22Rv1 (cell line): ENCODE data around the gene ATG7.

Experiments used
- CTCF ChIP-seq: fragments of 450-650 bp; IDR thresholded peaks from 2 replicates; pipeline ENCODE4 v1.5.1; 2017; ENCODE audit warnings: mild to moderate bottlenecking
- ZFX ChIP-seq: fragments of 450-650 bp; IDR thresholded peaks from 2 replicates; pipeline ENCODE4 v1.6.1; 2017; ENCODE audit warnings: antibody characterized with exemption, borderline replicate concordance

DNA sequence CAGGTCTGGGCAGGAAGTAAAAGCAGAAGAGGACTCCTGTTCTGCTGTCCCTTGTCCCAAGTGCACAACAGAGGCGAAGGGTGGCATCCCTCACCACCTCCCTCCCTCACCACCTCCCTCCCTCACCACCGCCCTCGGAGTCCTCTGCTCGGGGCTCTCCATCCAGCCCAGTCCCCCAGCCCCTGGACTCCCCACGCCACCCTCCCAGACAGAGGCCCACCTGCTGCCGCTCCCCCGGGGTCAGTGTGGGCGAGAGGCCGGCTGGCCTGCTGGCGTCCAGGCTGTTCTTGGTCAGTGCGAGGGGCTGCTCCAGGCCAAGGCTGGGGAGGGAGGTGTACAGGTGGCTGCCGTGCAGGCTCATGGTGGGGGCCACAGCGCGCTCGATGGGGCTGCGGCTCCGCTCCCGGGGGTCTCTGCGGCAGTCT is 292.4 kb downstream of the ATG7 start:
- TF ChIP-seq CTCF: no peak
- TF ChIP-seq ZFX: no peak
